NB4 (cell line): ENCODE results near the gene HERC3.

Experiments used
- MAX ChIP-seq: IDR thresholded peaks from 2 replicates; pipeline ENCODE4 v1.6.1; 2011; ENCODE audit warnings: low read depth, low read length
- MYC ChIP-seq: IDR thresholded peaks from 2 replicates; pipeline ENCODE4 v1.6.1; 2011; ENCODE audit warnings: low read depth, low read length
- POLR2A ChIP-seq: IDR thresholded peaks from 2 replicates; pipeline ENCODE4 v1.6.1; 2011; ENCODE audit warnings: mild to moderate bottlenecking; ENCODE audit not compliant: insufficient read length; ENCODE audit errors: extremely low read depth
- TF ChIP-seq, protein P1 (sequence below): IDR thresholded peaks from one replicate; pipeline ENCODE4 v1.5.1; 2012; ENCODE audit warnings: low read depth, low read length

DNA sequence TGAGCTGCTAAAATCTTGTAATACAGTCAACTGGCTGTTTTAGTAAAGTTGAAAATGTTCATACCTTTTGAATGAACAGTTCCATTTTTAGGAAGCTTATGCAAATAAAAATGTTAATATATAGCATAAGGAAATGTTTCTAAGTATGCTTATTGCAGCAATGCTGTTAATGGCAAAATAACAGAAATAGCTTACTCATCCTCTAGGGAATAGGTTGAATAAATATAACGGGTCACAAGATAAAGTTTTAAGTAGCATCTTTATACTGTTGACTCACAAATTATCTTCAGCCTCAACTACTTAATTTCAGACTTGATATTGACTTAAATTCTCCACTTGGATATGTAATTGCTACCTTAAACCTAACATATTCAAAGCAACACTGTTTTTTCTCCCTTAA is 27.7 kb downstream of the HERC3 start:
- no peak for TF ChIP-seq POLR2A
- TF ChIP-seq, protein P1, sequence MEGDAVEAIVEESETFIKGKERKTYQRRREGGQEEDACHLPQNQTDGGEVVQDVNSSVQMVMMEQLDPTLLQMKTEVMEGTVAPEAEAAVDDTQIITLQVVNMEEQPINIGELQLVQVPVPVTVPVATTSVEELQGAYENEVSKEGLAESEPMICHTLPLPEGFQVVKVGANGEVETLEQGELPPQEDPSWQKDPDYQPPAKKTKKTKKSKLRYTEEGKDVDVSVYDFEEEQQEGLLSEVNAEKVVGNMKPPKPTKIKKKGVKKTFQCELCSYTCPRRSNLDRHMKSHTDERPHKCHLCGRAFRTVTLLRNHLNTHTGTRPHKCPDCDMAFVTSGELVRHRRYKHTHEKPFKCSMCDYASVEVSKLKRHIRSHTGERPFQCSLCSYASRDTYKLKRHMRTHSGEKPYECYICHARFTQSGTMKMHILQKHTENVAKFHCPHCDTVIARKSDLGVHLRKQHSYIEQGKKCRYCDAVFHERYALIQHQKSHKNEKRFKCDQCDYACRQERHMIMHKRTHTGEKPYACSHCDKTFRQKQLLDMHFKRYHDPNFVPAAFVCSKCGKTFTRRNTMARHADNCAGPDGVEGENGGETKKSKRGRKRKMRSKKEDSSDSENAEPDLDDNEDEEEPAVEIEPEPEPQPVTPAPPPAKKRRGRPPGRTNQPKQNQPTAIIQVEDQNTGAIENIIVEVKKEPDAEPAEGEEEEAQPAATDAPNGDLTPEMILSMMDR = no peak
- TF ChIP-seq MAX = no peak
- TF ChIP-seq MYC = no peak
